HG03342 (cell line): ENCODE data around the gene IL12A.

ENCODE experiments used
- ATAC-seq: cut with Tn5 transposase; IDR thresholded peaks from one replicate; pipeline ENCODE4 v1.9.1; 2021; ENCODE audit warnings: mild to moderate bottlenecking, moderate library complexity; ENCODE audit not compliant: unreplicated experiment

The IL12A gene

DNA sequence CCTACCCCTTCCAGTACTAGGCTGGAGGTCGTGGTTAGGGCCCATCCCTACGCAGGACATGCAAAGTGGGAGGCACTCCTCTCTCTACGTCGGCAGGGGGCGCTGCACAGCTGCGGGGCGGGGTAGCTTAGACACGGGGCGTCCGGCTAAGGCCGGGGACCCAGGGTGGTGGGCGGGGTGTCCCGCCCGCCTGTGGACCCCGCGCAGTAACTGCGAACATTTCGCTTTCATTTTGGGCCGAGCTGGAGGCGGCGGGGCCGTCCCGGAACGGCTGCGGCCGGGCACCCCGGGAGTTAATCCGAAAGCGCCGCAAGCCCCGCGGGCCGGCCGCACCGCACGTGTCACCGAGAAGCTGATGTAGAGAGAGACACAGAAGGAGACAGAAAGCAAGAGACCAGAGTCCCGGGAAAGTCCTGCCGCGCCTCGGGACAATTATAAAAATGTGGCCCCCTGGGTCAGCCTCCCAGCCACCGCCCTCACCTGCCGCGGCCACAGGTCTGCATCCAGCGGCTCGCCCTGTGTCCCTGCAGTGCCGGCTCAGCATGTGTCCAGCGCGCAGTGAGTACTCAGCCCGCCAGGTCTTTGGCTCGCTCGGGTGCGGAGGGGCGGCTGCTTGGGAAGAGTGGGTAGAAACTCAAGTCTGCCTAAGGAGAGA, at the start of gene IL12A:
IL12A (plus strand) TSS at position 219 of the 655 bp plus-strand sequence.
- ATAC-seq: peak; percentile 92

DNA sequence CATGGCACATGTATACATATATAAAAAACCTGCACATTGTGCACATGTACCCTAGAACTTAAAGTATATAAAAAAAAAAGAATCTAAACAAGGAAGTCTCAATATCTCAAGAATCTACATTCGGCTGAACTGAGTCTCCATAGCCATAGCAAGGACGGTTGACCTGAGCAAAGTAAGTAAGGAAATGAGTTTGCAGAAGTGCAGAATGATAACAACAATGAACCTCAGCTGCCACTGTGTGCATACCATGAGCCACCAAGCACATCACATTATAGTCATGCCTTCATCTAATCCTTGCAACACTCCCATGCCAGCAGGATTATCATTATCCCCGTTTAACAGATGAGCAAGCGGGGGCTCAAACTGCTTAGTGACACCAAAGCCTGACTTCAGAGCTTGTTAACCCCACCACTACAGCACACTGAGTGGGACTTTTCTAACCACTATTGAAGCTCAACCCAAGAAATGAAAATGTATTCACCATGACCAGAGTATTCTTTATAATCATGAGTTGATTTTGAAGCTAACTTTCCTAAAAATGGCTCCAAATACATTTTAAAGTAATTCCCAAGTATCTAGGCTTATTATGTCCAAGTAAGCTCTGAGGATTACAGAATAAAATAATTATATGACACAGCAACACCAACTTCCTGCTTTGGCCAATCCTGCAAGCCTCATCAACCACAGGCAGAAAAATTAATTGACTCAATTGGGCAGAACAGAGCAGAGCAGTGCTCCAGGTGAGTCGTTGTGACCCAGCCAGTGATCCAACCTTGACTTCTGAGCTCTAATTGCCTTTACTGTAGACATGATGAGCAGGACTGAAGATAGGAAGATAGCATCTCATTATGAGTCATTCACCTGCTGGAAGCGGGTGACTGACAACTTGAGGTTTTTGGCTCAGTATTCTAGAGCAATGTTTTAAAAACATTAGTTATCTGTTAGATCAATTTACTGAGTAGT, 47.3 kb upstream of the IL12A start:
- ATAC-seq: peak; percentile 73

DNA sequence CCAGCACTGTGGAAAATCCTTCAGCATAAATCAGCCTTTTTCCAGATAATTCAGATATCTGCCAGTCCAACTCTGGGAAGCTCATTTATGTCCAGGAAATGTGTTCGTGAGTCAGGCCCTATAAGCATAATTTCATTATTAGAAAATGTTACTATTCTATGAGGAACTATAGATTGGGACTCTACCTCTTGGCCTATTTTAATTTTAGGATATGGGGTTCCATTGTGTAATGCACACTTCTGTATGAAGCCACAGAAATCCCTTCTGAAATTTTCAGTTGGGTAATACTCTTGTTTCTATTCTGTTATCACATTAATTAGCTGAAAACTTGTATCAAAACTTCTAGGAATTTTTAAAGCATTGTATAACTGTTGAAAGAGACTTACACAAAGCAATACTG, 43.9 kb upstream of the IL12A start:
- ATAC-seq: no peak

DNA sequence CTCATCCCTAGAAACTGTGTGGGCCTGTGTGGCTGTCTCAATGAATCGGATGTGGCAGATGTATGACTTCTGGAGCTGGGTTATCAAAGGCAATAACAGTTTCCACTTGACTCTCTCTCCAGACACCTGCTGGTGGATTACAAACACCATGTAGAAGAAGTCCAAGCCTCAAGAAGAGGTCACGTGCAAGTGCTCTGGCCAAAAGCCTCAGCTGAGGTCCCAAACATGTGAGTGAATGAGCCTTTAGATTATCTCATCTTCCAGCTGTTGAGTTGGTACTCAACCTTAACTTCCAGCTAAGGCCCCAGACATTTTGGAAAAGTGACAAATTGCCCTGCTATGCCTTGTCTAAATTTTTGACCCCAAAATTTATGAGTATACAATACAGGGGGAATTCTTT, 42.7 kb upstream of the IL12A start:
- no peak for ATAC-seq

DNA sequence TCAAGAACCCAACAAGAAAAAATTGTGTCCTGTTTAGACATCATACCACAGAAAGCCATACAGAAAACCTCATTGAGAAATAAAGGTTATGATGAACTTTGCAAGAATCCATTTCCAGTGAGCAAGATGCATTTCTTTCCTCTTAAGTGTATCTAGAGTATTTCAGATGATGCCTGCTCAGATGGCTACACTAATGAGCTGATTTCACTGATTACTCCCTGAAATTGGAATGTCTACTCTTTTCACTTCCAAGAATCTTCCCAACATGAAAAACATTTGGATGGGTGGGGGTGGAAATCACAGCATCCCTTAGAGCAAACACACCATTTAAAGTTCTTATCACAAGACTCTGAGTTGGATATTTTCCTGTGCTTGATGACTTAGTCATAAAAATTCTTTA, 41.4 kb upstream of the IL12A start:
- no peak for ATAC-seq

DNA sequence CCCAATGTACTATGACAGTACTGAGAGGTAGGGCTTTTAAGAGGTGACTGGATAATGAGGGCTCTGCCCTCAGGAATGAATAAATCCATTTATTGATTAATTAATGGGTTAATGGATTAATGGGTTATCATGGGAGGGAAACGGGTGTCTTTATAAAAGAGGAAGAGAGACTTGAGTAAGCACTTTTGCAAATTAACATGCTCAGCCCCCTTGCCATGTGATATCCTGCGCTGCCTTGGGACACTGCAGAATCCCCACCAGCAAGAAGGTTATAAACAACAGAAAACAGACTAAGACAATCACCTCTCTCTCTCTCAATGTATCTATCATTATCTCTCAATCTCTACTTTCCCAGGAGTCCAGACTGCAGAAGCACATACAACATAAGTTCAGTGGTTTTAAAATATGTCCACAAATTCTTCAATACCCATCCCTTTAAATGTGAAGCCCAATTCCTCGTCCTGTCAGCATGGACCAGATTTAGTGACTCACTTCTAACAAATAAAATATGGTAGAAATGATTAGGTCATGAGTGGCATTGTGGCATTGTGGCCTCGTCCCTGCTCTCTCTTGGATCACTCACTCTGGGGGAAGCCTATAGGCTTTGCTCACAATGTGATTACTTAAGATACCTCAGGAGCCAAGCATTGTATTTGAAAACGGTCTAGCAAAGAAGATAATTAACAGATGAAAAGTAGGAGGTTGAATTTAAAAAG, 40.0 kb upstream of the IL12A start:
- ATAC-seq: no peak

DNA sequence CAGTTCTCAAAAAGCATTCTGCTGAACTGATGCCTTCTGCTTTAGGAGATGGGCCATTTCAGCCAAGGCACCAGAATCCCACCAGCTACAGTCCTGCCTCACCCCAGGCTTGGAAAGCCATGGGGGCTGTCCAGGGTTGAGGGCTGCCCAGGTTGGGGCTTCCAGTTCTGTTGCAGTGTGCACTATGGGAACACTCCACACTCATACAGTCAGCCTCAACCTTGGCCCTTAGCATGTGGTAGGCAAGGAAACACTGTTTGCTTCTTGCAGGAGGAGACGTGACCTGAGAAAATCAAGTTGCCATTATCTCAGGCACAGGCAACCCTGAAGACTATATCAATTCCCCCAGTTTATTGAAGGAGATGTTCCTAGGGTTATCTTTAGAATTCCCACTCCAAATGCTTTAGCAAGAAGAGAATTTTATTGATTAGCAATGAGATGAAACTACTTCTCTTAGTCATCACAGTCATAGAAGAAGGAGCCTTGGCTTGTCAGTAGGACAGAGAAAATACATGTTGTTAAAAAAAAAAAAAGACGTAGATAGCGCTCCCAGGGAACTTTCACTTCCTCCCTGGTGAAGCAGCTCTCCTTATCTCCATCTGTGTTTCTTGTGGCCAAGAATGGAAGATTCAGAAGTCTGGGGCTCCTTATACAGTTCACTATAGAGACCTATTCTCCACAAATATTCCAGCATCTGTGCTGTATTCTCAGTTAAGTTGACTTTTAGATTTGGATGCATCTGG, 38.3 kb upstream of the IL12A start:
- ATAC-seq: peak; percentile 85

DNA sequence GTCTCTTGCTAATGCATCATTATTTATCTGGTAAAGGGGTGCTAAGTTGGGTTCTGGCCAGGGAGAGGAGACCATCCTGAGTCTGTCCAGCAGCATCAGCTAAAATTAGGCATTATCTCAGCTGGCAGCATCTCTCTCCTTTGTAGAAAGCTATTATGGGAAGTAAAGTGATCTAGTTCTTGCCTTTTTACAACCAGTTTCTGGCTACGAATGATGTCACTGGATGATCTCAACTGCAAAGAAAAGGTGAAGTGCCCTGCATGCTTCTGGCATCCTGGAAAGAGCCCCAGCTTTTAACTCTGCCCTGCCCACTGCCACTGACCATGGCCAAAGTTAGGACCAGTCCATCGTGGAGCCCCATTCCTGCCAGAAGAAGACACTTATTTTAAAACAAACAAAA, 37.1 kb upstream of the IL12A start:
- ATAC-seq: no peak

DNA sequence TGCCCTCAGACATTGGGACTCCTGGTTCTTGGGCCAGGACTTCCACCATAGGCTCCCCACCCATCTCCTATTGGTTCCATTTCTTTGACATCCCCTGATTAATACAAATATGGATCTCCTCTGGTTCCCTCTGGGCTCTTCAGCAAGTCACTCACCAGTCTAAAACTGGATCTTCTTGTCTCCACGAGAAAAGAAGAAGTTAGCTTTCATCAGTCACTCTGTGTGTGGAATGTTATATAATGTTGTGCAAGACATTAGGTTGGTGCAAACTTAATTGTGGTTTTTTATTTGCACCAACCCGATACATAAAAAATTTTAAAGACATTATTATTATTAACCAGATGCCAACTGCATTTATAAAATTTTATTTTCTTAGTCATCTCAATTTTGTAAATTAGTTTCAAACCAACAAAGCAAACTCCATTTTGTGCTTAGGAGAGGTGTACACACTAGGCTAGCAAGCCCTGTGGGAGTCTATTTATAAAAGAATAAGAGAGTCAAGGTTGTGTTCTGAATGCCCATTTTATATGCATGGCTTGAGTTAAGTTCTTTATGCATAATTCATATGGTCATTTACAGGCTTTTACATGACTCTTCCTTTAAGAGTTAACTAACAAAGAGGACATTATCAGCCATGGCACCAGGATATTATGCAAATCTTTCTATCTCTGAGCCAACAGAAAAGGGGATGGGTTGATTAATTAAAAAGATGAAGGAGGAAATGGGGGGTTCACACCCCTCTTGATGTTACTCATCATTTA, 35.1 kb upstream of the IL12A start:
- ATAC-seq: no peak

DNA sequence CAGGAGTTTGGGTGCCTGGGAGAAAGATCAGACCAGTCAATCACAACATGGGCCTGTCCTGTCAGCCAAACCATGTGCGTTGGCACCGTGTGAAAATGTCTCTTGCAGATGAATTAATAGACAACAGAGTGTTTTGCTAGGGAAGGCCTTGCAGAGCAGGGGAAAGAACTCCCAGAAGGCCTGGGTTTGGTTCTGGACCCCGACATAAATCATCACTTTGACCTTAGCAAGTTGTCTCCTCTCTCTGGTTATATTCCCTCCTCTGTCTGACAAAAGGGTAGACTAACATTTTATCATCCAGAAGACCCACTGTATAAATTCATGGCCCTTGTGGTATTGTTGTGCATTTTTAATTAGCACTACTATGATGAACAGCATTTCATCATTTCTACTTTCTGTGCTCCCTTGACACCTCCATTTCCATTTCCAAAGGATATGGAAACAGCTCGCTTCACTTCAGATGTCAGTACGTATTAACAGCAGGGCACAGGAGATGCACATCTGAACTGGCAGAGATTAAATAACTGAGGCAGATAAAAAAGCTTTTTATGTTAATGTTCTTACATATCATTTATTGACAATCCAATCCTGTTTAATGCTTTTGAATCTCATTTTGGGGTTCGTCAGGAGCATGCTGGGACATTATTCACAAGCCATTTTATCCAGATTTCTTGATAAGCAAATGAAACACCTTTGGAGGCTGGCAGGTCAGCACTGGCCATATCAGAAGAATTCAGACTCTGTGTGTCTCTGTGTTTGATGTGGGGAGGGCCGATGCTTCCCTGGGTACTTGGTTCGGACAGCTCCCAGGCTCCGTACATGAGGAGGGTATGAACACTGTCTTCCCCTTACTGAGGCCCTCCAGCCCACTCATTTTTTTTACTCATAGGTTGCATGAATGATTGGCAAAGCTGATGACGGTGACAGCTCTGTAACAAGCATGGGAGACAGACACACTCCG, 28.2 kb upstream of the IL12A start:
- no peak for ATAC-seq

DNA sequence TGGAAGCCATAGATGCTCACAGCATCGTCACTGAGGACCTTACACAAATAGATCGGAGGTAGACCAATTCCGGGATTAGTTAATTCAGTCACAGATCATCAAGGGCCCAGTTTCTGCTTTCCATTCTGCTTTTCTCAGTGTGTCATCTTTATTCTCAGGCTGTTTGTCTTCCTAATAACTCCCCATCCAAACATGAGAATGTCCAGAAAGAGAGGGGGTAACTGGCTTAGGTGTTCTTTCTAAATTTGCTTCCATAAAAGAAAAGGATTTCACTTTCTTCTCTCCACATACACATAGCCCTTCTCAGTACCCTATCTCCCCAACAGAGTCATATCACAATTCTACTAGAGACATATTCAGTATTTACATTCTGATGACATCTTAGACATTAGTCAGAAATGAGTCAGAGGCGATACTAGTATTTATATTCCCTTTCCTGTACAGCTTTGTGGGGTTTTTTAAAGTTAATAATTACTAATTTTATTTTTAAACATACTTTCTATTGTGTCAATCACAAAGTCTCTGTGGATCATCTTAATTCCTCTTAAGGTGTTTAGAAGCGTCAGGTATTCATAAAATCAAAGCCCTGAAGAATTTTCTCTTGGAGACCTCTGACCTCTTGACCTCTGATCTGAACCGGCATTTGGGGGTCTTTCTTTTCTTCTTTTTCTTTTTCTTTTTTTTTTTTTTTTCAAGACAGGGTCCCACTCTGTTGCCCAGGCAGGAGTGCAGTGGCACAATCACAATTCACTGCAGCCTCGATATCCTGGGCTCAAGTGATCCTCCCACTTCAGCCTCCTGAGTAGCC, 24.3 kb upstream of the IL12A start:
- ATAC-seq: peak; percentile 100

DNA sequence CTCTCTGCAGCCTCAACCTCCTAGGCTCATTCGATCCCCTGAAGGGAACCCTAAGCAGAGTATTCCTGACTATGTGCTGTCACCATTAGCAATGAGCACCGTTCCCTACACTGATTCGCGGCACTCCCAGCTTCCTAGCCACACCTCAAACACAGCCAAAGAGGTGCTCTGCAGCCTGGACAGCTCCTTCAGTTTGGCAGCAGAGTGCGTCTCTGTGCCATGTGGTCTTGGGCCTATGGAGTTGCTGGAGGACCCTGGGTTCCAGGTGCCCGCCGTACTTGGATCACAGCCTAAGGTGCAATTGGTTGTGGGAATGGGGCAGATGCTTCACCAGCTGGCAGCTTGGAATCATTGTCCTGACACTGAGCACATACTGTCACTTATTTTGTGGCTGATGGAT, 17.3 kb upstream of the IL12A start:
- no peak for ATAC-seq

DNA sequence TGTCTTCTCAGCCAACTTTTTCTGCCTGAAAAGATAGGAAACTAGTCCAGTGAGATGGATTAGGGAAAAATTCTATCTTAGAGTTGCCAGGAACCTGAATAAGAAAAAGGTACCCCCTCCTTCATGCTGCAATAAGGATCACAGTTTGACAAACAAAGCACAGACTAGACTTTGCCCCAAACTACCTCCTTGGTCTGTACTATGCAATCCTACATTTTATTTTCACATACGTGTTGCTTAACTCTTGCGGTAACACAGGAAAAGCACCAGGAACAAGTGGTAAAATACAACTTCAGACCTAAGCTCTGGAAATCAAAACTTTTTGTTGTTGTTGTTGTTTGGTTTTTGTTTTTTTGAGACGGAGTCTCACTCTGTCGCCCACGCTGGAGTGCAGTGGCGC, 11.3 kb upstream of the IL12A start:
- ATAC-seq: no peak

DNA sequence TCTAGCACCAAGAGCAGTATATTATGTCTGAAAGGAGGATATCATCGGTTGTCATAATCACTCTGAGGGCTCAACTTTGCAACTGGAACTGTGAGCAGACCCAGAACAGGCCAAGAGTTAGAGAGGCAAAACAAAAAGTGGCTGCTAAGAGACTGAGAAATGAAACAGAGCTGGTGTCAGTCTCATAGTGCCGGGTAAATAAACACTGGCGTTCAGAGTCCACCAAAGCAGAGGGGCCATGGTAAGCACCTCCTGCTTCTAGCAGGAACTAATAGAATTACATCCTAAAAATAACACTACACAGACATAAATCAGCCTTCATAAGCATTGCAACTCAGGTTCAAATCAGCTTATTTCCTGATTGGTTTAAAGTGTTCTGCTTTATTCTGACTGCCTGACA, 10.3 kb upstream of the IL12A start:
- ATAC-seq: peak; percentile 99

DNA sequence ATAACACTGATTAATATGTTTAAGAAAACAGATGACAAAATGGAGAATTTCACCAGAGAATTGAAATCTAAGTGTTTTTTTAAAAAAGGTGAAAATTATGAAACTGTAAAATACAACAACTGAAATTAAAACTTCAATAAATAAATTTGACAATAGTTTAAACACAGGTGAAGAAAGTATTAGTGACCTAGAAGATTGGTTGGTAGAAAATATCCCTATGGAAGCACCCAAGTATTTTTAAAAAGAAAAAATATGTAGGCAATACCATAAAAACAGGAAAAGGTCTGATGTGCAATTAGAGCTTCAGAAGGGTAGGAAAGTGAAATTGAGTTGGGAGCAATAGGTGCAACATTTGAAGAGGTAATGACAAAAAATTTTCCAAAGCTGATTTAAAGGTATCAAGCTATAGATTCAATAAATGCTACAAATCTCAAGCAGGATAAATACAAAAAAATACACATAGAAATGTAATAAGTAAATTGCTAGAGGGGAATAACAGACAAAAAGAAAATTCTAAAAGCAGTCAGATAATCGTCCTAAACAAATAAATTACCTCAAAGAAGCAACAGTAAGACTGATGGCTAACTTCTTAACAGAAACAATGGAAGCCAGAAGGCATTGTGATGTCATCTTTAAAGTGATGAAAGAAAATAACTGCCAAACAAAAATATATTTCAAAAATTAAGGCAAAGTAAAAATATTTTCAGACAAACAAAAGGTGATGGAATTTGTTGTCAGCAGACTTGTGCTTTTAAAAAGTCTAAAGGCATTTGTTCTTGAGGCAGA, 9.5 kb upstream of the IL12A start:
- no peak for ATAC-seq

DNA sequence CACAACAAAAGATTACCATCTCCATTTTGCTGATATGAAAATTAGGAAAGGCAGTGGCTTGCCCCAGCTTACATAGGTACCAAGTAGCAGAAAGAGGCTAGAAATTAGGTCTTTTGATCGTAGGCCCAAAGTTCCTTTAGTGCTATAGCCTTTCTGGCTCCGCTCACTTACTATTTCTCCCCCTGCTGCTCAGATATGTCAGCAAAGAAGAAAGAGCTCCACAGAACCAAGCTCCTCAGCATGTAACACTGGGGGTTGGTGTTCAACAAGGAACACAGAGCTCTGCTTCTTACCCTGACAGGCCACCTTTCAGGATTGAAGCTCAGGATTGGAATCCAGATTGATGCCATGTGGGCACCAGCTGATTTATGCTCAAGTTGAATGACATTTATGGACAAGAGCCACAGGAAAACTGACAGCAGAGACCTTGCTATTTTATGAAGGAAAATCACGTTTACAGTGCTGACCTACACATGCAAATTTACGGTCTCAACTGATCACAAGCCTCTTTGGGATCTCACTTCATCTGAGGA, 6.1 kb upstream of the IL12A start:
- ATAC-seq: no peak

DNA sequence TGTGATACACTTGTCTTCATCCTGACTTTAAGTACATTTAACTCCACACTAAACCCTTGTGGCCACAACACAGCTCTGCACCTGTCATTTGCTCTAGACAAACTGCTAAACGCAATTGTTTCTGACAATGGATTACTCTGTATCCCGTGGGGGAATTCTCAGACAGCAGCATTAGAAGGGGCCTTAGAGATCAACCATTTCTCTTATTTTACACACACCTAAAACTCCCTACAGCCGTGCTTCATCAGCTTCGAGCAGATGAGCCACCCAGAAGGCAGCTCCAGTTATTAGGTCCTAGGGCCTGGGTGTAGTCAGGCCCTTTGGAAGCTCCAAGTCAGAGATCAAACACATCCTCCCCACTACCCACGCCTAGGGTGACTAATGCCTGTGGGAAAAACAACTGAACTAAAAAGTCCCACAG, 1.3 kb upstream of the IL12A start:
- ATAC-seq: no peak
